Measurements from ENCODE around the gene DEDD.

DNA sequence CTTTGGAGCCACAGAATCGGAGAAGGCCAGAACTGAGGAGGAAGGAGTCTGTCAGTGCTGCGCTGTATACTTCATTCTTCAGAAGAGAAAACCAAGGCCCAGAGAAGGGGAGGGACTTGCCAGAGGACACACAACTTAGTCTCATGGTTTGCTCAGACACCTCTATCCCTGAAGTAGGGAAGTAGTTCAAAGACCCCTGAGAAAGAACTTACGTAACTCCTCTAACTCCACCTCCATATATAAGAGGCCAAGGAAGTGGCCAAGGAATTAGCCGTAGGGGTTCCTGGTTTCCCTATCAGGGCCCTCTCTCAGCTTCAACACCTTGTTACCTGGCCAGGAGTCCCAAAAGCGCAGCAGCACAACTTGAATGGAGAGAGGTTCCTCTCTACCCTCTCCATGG, 42.5 kb downstream of the DEDD start:
- TF ChIP-seq POLR2A (IDR thresholded peaks at IDR 0.05) (no peak), EP300 (IDR thresholded peaks at IDR 0.05) (no peak)
- TF ChIP-seq, protein P1, sequence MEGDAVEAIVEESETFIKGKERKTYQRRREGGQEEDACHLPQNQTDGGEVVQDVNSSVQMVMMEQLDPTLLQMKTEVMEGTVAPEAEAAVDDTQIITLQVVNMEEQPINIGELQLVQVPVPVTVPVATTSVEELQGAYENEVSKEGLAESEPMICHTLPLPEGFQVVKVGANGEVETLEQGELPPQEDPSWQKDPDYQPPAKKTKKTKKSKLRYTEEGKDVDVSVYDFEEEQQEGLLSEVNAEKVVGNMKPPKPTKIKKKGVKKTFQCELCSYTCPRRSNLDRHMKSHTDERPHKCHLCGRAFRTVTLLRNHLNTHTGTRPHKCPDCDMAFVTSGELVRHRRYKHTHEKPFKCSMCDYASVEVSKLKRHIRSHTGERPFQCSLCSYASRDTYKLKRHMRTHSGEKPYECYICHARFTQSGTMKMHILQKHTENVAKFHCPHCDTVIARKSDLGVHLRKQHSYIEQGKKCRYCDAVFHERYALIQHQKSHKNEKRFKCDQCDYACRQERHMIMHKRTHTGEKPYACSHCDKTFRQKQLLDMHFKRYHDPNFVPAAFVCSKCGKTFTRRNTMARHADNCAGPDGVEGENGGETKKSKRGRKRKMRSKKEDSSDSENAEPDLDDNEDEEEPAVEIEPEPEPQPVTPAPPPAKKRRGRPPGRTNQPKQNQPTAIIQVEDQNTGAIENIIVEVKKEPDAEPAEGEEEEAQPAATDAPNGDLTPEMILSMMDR (IDR thresholded peaks at IDR 0.05): no peak
